Endothelial cell (in vitro differentiated cells): ENCODE measurements around the gene GATAD2A. TPM values are rescaled to one million over a fixed set of nuclear protein-coding genes. Genes with fewer than 3 reads are reported as not detected.

Source experiments
- DNase-seq: peaks from one replicate; pipeline ENCODE4 v3.0.0; 2021; ENCODE audit warnings: low spot score
- H3K27ac Mint-ChIP-seq: one replicate; pipeline ENCODE4 v1.8.0; 2021; ENCODE audit warnings: mixed read lengths, inconsistent platforms; ENCODE audit not compliant: unreplicated experiment
- H3K27me3 Mint-ChIP-seq: one replicate; pipeline ENCODE4 v1.8.0; 2021; ENCODE audit warnings: mild to moderate bottlenecking, moderate library complexity, mixed read lengths, inconsistent platforms; ENCODE audit not compliant: unreplicated experiment
- H3K36me3 Mint-ChIP-seq: one replicate; pipeline ENCODE4 v1.8.0; 2021; ENCODE audit warnings: mild to moderate bottlenecking, low read depth, mixed read lengths, inconsistent platforms; ENCODE audit not compliant: unreplicated experiment
- H3K4me1 Mint-ChIP-seq: one replicate; pipeline ENCODE4 v1.8.0; 2021; ENCODE audit warnings: mild to moderate bottlenecking, mixed read lengths, inconsistent platforms; ENCODE audit not compliant: unreplicated experiment
- H3K4me3 Mint-ChIP-seq: one replicate; pipeline ENCODE4 v1.8.0; 2021; ENCODE audit warnings: mild to moderate bottlenecking, mixed read lengths, inconsistent platforms; ENCODE audit not compliant: unreplicated experiment
- H3K9me3 Mint-ChIP-seq: one replicate; pipeline ENCODE4 v1.8.0; 2021; ENCODE audit warnings: mixed read lengths, inconsistent platforms; ENCODE audit not compliant: unreplicated experiment
- CTCF ChIP-seq: fragments of 200-600 bp; sonication (generic); IDR thresholded peaks from one replicate; pipeline ENCODE4 v1.5.0; 2021; ENCODE audit warnings: antibody characterized with exemption; ENCODE audit not compliant: unreplicated experiment
- total RNA-seq: library from RNA; stranded (reverse); fragmentation: NEBNext Ultra II Directional; extraction: Animal tissue kit (Norgen Biotek cat#: 25700); gene quantifications from one replicate; pipeline ENCODE4 v1.2.1, GENCODE V29; 2021; ENCODE audit not compliant: unreplicated experiment

GATAD2A gene
- total RNA-seq, 1 donor from 2014 or later = 150 TPM

- peaks cover 4% of the 10 kb centered on the region for H3K36me3 Mint-ChIP-seq
- no peak for DNase-seq
- no peaks in the 10 kb centered on the region for H3K9me3 Mint-ChIP-seq
- H3K4me3 Mint-ChIP-seq = no peak overlapping the region
- no peaks in the 10 kb centered on the region for H3K4me1 Mint-ChIP-seq
- peaks cover 12% of the 10 kb centered on the region for H3K27me3 Mint-ChIP-seq
- H3K27ac Mint-ChIP-seq = no peak overlapping the region
- no peak for TF ChIP-seq CTCF
These were observed 138.2 kb downstream of the GATAD2A start for GRCh38 chr19:19543640-19544039.

GRCh38 chr19:19544257-19544953 is 138.9 kb downstream of the GATAD2A start:
- no peak for DNase-seq
- Mint-ChIP-seq H3K4me1 (no peaks in the 10 kb centered on the region), H3K27ac (no peak overlapping the region), H3K27me3 (peaks cover 7% of the 10 kb centered on the region), H3K9me3 (no peaks in the 10 kb centered on the region), H3K4me3 (no peak overlapping the region), H3K36me3 (peaks cover 4% of the 10 kb centered on the region)
- no peak for TF ChIP-seq CTCF

GRCh38 chr19:19544954-19545591 is 139.6 kb downstream of the GATAD2A start:
- no peak for DNase-seq
- TF ChIP-seq CTCF = no peak
- Mint-ChIP-seq H3K4me3 (no peak overlapping the region), H3K36me3 (peaks cover 4% of the 10 kb centered on the region), H3K9me3 (no peaks in the 10 kb centered on the region), H3K27ac (no peak overlapping the region), H3K27me3 (peaks cover 7% of the 10 kb centered on the region), H3K4me1 (no peaks in the 10 kb centered on the region)

GRCh38 chr19:19545707-19546106 is 140.2 kb downstream of the GATAD2A start:
- Mint-ChIP-seq H3K36me3 (peaks cover 4% of the 10 kb centered on the region), H3K4me1 (no peaks in the 10 kb centered on the region), H3K9me3 (no peaks in the 10 kb centered on the region), H3K27ac (no peak overlapping the region), H3K27me3 (peaks cover 6% of the 10 kb centered on the region), H3K4me3 (no peak overlapping the region)
- DNase-seq = no peak
- TF ChIP-seq CTCF = no peak

- Mint-ChIP-seq H3K4me3 (no peak overlapping the region), H3K27me3 (peaks cover 6% of the 10 kb centered on the region), H3K9me3 (no peaks in the 10 kb centered on the region), H3K4me1 (no peaks in the 10 kb centered on the region), H3K27ac (no peak overlapping the region), H3K36me3 (peaks cover 4% of the 10 kb centered on the region)
- TF ChIP-seq CTCF = no peak
- DNase-seq = no peak
These were observed 141.3 kb downstream of the GATAD2A start for GRCh38 chr19:19546751-19547162.
